Germinal center (tissue), 1 donor: ENCODE measurements around the gene ZPBP.
"Not testable (repeated sequence)": the region's sequence is repeated elsewhere in the genome, so short reads cannot be mapped to it uniquely, and the experiment has no call there.

Source experiments
- DNase-seq: peaks from one replicate; pipeline ENCODE4 v3.0.0; 2012; ENCODE audit warnings: mixed read lengths, low spot score

Gene ZPBP

GRCh38 chr7:50041165-50041564, 51.9 kb downstream of the ZPBP start:
- DNase-seq, result not testable (repeated sequence)

- no peak for DNase-seq
Observed at GRCh38 chr7:50037086-50037485, 56.0 kb downstream of the ZPBP start.

DNA sequence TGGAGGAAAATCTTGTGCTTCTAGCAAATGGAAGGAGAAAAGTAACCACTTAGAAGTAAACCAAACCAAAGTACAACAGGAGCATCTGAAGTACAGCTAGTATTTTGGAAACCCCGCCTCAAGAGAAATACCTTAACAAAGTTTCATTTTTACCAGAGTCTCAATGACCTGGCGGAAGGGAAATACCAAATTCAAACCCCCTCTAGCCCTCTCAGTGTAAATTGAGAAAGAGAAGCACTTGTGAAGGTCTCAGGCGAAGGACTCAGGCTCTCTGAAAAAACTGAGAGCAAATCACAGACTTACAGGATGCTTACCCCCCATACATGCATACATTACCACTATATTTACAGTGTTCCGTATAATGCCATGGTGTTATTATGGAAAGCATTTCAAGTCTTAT, 70.1 kb downstream of the ZPBP start:
- no peak for DNase-seq

DNA sequence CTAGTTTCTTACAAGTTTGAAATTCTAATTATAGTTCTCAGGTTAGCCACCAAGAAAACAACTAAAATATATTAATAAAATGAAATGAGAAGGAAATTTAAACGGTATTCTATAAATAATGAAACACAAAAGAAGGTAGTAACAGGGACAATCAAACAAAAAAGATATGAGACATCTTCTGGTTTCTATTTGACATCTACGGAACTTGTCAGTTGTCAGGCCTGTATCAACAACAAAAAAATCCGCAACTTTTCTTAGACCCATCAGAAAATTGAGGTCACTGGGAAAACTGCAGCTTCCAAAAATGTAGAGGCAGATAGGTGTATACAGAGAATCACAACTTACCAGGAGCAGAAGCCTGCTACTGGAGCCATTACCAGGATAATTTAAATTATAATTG, 70.6 kb downstream of the ZPBP start:
- DNase-seq, result no peak

DNA sequence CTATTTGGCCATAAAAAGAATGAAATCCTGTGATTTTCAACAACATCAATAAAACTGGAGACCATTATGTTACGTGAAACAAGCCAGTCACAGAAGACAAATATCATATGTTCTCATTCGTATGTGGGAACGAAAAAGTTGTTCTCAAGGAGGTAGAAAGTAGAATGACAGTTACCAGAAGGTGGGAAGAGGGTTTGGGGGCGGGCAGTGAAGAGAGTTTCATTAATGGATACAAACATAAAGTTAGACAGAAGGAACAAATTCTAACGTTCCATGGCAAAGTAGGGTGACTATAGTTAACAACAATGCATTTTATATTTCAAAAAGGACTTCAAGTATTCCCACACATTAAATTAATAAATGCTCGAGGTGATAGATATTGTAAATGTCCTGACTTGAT, 97.4 kb downstream of the ZPBP start:
- DNase-seq, result no peak

- no peak for DNase-seq
Observed at GRCh38 chr7:49986191-49986590, 106.9 kb downstream of the ZPBP start.

GRCh38 chr7:49980465-49980864, 112.6 kb downstream of the ZPBP start:
- no peak for DNase-seq

DNA sequence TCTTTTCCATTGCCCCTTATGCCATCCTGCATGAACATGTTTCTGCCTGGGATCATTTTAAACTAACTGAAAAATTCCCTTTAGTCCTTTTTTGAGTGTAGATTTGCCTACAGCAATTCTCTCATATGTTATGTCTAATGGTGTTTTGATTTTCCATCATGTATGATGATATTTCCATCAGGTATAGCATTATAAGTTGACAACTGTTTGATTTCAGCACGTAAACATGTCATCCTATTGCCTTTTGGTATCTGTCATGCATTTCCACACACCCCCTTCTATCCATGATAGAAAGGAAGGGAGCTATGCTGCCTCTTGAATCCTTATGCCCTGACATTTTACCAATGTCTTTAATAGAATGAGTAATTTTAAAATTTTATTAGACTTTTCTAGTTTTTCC, 116.8 kb downstream of the ZPBP start:
- no peak for DNase-seq

- DNase-seq, result no peak
Observed at GRCh38 chr7:49974035-49974434, 119.0 kb downstream of the ZPBP start.

DNA sequence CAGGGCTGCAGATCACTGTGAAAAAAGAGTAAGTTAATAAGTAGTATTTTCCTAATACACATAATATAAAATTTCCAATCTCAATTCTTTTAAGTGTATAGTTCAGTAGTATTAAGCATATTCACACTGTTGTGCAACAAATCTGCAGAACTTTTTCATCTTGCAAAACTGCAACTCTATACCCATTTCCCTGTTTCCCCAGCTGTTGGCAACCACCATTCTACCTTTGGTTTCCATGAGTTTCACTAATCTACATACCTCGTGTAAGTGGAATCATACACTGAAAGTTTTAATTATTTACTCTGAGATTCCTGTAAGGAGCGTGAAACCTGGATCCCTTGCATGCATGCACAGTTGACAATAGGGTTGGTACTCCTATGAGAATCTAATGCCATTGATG, 155.4 kb downstream of the ZPBP start:
- DNase-seq, result no peak

- DNase-seq, result no peak
Observed at GRCh38 chr7:49931627-49932026, 161.4 kb downstream of the ZPBP start.

DNA sequence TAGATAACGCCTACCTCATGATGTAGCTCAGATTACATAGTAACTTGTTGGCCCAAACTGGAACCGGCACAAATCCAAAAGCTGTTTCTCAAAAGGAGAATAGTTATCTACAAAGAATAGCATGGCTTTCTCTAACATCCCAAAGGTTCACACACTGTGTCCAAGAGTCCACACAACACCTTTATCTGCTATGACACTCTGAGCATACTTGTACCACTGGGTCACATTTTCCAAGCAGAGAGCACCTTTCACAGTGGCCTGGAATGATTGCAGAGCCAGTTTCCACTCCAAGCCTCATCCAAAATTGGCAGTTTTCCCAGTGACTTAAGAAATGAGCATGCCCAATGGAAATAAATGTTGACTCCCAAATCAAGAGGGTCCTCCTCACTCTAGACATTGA, 164.3 kb downstream of the ZPBP start:
- DNase-seq, result no peak

DNA sequence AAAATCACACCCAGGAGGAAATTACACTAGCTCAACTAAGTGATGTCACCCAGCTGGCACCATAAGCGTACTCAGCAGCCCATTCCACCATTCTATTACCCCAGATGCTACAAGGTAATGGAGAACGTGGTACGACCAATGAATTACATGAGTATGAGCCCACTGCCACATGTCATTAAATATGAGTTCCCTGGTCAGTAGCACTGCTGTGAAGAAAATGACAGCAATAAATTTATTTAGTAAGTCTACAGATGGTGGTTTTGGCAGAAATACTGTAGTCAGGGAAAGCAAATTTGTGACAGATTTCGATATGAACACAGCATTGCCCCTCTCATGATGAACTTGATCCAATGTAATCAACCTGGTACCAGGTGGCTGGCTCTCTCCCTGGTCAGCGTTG, 165.4 kb downstream of the ZPBP start:
- DNase-seq, result no peak

GRCh38 chr7:49926720-49927119, 166.3 kb downstream of the ZPBP start:
- DNase-seq, result no peak

DNA sequence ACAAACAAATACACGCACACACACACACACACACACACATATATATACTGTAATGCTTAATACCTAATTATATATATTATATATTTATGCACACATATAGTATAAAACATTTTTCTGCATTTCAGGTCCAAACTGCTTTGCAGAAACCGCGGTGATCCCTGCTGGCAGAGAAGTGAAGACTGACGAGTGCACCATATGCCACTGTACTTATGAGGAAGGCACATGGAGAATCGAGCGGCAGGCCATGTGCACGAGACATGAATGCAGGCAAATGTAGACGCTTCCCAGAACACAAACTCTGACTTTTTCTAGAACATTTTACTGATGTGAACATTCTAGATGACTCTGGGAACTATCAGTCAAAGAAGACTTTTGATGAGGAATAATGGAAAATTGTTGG, 181.1 kb downstream of the ZPBP start:
- no peak for DNase-seq

GRCh38 chr7:49894543-49894942, 198.5 kb downstream of the ZPBP start:
- DNase-seq, result no peak

DNA sequence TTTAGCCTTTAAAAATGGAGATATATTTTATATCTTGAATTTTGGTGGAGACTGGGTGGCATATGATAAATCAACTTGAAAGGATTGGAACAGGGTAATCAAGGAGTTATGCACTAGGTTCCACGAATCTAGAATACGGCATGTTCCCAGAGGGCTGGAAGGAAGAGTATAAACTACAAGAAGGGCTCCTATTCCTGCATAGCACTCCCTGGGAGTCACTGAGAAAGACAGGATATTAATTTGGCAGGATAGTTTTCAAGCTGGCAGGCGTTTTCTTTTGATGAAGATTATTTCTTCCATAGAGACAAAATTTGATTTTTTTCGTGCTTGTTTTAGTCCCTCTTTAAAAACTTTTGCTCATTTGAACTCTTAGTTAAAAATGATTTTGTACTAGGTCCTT, 199.9 kb downstream of the ZPBP start:
- DNase-seq, result no peak

DNA sequence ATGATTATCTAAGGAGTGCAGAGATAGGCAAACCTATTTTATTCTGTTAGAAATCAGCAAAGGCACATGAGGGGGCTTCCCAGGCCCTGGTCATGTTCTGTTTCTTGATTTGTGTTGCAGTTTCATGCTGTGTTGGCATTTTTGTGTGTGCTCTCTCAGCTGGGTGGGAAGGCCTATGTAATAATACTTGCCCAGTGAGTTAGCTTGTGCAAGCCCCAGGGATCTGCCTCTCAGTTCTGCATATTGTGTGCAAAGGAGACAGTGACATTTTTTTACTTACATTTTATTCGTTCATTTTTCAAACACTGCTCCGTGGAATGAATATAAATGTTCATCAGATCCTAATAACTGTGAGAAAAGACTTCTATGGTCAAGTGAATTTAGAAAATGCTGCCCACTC, 200.6 kb downstream of the ZPBP start:
- no peak for DNase-seq
